ENCODE data around the gene DNHD1.

Gene DNHD1

GRCh38 chr11:6553634-6554033 lies 56.6 kb downstream of the DNHD1 start:
- Histone ChIP-seq H3K4me1 (no peaks in the 10 kb centered on the region), H3K4me3 (ENCODE audit: low read depth, low read length) (no peak overlapping the region), H3K36me3 (no peaks in the 10 kb centered on the region), H3K9me3 (no peaks in the 10 kb centered on the region), H3K27me3 (no peaks in the 10 kb centered on the region)
- DNase-seq, result no peak
- TF ChIP-seq, protein P1, sequence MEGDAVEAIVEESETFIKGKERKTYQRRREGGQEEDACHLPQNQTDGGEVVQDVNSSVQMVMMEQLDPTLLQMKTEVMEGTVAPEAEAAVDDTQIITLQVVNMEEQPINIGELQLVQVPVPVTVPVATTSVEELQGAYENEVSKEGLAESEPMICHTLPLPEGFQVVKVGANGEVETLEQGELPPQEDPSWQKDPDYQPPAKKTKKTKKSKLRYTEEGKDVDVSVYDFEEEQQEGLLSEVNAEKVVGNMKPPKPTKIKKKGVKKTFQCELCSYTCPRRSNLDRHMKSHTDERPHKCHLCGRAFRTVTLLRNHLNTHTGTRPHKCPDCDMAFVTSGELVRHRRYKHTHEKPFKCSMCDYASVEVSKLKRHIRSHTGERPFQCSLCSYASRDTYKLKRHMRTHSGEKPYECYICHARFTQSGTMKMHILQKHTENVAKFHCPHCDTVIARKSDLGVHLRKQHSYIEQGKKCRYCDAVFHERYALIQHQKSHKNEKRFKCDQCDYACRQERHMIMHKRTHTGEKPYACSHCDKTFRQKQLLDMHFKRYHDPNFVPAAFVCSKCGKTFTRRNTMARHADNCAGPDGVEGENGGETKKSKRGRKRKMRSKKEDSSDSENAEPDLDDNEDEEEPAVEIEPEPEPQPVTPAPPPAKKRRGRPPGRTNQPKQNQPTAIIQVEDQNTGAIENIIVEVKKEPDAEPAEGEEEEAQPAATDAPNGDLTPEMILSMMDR (IDR thresholded peaks at IDR 0.05; ENCODE audit: low read depth, low read length), result no peak

GRCh38 chr11:6554828-6555706 lies 58.0 kb downstream of the DNHD1 start:
- TF ChIP-seq, protein P1 (IDR thresholded peaks at IDR 0.05; ENCODE audit: low read depth, low read length), result no peak
- Histone ChIP-seq H3K4me3 (ENCODE audit: low read depth, low read length) (no peak overlapping the region), H3K36me3 (no peaks in the 10 kb centered on the region), H3K9me3 (no peaks in the 10 kb centered on the region), H3K4me1 (no peaks in the 10 kb centered on the region), H3K27me3 (no peaks in the 10 kb centered on the region)
- DNase-seq, result no peak

DNA sequence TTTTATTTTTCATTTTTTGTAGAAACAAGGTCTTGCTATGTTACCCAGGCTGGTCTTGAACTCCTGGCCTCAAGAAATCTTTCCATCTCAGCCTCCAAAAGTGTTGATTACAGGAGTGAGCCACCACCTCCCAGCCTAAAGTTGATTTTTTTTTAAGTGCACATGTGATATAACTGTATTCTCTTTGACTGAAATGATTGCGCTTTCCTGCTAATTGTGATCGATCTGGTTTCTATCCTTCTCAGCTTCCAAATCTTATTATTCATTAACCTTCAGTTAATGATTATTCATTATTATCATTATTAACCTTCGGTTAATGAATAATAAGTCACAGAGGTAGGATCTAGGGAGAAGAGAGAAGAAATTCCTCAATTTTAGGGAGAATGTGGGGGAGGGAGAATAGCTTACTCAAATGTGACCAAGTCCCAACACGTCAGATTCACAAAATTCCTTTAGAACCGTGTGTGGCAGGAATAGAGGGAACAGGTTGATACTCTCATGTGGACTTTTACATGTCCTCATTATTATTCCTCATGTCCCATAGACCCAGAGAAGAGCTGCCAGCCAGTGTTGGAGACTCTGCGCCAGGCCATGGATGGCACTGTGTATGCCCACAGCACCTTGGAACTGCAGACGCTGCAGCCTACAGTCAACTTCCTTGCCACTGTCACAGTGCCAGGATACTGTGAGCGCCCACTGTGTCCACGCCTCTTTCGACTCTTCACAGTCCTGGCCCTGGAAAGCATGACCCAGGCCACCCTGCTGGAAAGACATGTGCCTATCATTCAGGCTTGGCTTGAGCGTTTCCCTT lies 59.3 kb downstream of the DNHD1 start:
- Histone ChIP-seq H3K4me1 (no peaks in the 10 kb centered on the region), H3K36me3 (no peaks in the 10 kb centered on the region), H3K9me3 (no peaks in the 10 kb centered on the region), H3K4me3 (ENCODE audit: low read depth, low read length) (no peak overlapping the region), H3K27me3 (no peaks in the 10 kb centered on the region)
- TF ChIP-seq, protein P1 (IDR thresholded peaks at IDR 0.05; ENCODE audit: low read depth, low read length), result no peak
- no peak for DNase-seq

DNA sequence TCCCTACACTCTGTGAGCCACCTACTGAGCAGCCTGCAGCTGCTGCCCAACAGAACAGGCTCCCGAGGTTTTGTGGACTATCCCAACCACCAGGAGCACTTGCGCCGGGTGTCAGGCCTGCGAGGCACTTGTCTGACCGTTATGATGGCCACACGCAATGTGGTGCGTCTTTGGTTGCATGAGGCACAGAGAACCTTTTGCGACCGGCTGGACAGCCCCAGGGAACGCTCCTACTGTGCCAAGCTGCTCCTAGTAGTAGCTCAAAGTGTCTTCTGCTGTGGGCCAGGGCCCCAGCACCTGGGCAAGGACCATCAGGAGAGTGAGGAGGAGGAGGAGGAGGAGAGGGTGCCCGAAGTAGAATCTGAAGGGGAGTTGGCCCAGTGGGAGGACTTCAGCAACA lies 60.0 kb downstream of the DNHD1 start:
- Histone ChIP-seq H3K27me3 (no peaks in the 10 kb centered on the region), H3K9me3 (no peaks in the 10 kb centered on the region), H3K4me1 (no peaks in the 10 kb centered on the region), H3K4me3 (ENCODE audit: low read depth, low read length) (no peak overlapping the region), H3K36me3 (no peaks in the 10 kb centered on the region)
- DNase-seq, result no peak
- TF ChIP-seq, protein P1 (IDR thresholded peaks at IDR 0.05; ENCODE audit: low read depth, low read length), result no peak

DNA sequence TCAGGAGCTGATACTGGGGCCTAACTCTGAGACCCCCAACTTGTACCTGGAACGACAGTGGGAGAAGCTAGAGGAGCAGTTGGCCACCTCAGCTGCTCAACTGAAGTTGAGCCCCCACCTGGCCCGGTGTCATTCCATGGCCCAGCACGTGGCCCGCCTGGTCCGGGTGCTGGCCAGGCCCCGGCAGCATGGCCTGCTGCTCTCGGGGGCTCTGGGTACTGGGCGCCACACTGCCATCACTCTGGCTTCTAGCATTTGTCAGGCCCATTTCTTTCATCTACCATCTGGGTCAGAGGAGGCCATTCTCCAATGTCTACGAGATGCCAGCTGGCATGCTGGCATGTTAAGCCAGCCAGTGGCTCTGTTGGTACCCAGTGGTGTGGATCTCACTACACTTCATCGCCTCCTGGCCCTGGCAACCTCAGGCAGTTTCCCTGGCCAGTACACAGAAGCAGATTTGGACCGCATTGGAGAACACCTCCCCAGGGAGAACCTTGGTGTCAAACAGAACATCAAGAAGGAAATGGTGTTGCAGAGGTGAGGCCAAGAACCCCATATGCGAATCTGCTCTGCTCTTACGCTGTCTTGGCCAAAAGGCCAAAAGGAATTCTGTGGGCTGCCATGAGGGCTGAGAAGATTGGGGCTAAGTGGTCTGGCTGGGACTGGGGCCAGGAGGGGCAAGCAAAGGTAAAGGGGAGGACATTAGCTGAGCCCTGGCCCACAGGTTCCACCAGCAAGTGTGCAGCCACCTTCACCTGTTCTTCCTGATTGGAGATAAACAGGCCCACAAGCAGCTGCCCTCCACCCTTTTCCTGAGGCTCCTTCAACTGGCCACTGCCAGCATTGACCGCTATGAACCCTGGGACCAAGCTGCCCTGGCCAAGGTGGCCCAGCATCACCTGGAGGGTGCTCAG lies 60.9 kb downstream of the DNHD1 start:
- Histone ChIP-seq H3K36me3 (no peaks in the 10 kb centered on the region), H3K4me3 (ENCODE audit: low read depth, low read length) (no peak overlapping the region)

More for the DNA sequence above, 60.9 kb downstream of the DNHD1 start:
- no peak for DNase-seq
- no peaks in the 10 kb centered on the region for H3K27me3 ChIP-seq
- no peaks in the 10 kb centered on the region for H3K4me1 ChIP-seq
- TF ChIP-seq, protein P1 (IDR thresholded peaks at IDR 0.05; ENCODE audit: low read depth, low read length), result no peak
- no peaks in the 10 kb centered on the region for H3K9me3 ChIP-seq

Data from BE2C (cell line).